HG03432 (cell line): ENCODE measurements around the gene KLF11.
A peak's percentile ranks its signal among the peaks of the same experiment; 100 is the strongest.
"Not testable (repeated sequence)": the region's sequence is repeated elsewhere in the genome, so short reads cannot be mapped to it uniquely, and the experiment has no call there.

Experiments used
- ATAC-seq: cut with Tn5 transposase; IDR thresholded peaks from one replicate; pipeline ENCODE4 v1.9.1; 2021; ENCODE audit warnings: mild to moderate bottlenecking, moderate library complexity; ENCODE audit not compliant: unreplicated experiment

The KLF11 gene

DNA sequence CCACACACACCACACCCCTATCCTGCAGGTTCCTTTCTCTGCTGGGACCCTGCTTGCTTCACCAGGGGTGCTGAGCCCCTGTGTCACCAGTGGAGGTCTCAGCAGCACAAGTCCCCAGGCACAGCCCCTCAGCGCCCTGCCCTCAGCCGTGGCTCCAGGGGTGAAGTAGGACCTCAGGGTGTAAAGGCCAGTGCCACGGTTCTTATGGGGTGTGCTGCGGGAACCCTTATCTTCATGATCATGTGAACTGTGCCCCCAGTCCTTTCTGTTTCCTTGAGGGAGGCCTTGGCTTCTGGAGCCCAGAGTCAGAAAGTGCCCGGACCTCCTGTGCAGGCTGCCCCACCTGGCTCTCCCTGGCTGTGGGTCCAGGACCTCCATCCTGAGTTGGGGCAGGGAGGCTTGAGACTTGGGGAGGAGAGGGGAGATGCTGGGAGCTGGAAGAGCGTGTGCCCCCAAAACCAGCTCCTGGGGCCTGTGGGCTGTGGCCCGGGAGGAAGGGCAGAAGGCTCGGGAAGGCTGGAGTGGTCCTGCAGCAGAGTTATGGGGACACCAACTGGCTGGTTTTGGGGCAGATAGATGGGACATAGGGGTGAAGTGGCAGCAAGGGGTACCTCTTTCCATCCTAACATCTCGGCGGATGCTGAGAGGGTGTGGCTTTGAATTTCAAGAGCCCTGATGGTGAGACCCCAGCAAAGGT is 20.2 kb upstream of the KLF11 start:
- ATAC-seq, result no peak

DNA sequence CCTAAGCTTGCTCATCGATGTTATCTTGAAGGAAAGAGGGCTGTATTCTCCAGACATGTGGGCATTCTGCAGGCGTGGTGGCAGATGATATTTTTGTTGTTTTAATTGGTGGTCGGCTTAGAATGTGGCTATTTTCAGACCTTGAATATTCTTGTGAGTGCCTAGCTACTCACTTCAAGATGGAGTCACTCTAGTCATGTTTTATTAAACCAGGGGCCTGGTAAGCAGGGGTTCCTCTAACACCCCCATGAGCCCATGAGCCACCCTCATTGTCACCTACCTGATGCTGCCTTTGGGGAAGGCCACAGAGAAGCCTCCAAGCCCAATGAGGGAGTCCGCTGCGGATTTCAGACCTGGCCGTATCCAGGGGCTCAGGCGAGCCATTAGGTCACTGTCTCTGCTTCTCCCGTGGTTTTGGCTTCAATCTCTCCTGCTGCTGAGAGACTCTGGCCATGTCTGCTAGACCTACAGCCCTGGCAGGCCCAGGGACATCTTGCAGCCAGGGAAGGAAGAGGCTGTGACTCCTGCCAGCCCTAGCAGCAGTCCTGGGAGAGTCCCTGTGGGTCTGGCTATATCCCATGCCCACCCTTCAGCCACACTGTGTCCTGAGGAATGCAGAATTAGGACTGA is 16.3 kb upstream of the KLF11 start:
- no peak for ATAC-seq

- no peak for ATAC-seq
Observed at GRCh38 chr2:10027660-10028330, 15.6 kb upstream of the KLF11 start.

DNA sequence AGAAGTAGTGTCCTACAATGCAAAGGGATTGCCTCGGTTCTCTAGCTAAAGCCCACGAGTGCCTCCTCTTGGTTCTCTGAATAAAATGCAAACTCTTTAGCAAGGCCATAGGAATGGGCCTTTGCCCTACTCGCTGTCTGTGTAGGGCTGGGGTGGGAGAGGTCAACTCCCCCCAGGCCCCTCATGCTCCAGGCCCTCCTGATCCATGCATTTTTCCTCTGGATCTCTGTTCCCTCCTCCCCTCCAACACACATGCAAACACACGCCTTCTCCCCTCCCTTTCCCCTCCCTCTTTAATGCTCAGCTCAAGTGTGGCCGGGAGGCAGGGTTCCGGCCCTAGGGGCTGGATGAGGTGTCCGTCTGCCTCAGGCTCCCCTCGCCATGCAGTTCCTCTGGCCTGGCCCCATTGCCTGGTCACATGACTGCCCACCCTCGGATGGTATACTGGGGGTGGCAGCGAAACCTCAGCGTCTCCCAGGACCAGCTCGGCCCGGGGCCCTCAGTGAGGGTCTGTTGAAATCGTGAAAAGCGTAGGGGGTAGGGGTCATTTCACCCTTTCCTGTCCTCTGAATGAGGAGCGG is 14.9 kb upstream of the KLF11 start:
- no peak for ATAC-seq

DNA sequence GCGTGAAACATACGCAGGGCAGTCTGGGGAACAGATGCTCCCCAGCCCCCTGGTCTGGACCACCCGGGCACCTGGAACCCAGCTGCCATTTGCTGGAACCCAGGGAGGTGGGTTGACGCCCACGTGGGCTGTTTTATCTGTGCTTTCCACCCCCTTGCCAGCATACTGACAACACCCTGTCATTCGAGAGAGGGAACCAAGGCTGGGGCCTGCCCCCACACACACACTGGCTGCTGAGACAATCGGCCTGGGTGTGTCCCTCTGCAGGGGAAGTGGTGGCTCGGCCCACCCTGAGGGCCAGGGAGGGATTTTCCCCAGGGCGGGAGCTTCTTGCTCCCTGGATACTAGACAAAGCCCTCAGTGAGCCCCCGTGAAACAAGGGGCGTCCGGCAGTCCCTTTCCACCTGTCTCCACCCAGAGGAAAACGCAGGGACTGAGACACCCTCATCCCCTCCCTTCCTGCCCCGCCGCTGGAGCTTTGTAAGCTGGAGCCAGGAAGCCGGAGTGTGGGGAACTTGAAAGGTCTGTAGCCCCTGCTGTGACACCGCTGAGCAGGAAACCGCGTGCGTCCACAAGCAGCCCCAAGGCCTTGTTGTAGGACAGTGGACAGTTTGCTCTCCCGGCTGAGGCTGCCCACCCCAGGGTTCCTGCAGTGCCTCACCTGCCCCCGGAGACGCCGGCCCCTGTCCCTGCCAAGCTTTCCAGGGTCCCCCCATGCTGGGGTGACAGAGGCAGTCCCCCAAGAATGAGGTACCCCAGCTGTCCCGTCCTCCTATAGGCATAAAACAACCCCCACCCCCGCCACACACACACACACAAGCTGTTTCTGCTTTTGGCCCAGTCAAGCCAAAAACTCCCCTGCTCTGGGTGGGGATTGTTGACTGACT is 14.1 kb upstream of the KLF11 start:
- ATAC-seq, result peak; percentile 79

- ATAC-seq, result no peak
Observed at GRCh38 chr2:10029875-10030223, 13.5 kb upstream of the KLF11 start.

DNA sequence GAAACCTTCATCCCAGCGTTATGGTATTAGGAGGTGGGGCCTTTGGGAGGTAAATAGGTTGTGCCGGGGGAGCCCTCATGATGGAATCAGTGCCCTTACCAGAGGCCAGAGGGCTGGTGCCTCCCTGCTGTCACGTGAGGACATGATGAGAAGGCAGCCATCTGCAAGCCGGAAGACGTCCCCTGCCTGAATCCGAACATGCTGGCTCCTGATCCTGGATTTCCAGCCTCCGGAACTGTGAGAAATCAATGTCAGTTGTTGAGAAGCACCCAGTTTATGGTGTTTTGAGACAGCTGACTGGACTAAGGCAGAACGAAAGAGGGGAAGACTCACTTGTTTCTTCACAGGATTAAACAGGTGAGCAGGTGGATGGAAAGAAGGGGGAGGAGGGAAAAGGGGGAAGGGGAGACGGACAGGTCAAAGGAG is 13.0 kb upstream of the KLF11 start:
- ATAC-seq, result no peak

DNA sequence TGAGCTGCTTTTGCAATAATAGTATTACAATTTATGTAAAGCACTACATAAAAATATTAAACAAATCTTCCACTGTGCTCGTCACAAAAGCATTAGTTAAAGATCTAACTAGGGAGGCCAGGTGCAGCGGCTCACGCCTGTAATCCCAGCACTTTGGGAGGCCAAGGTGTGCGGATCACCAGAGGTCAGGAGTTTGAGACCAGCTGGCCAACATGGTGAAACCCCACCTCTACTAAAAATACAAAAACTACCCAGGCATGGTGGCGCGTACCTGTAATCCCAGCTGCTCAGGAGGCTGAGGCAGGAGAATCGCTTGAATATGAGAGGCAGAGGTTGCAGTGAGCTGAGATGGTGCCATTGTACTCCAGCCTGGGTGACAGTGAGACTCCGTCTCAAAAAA is 12.6 kb upstream of the KLF11 start:
- not testable (repeated sequence) for ATAC-seq

DNA sequence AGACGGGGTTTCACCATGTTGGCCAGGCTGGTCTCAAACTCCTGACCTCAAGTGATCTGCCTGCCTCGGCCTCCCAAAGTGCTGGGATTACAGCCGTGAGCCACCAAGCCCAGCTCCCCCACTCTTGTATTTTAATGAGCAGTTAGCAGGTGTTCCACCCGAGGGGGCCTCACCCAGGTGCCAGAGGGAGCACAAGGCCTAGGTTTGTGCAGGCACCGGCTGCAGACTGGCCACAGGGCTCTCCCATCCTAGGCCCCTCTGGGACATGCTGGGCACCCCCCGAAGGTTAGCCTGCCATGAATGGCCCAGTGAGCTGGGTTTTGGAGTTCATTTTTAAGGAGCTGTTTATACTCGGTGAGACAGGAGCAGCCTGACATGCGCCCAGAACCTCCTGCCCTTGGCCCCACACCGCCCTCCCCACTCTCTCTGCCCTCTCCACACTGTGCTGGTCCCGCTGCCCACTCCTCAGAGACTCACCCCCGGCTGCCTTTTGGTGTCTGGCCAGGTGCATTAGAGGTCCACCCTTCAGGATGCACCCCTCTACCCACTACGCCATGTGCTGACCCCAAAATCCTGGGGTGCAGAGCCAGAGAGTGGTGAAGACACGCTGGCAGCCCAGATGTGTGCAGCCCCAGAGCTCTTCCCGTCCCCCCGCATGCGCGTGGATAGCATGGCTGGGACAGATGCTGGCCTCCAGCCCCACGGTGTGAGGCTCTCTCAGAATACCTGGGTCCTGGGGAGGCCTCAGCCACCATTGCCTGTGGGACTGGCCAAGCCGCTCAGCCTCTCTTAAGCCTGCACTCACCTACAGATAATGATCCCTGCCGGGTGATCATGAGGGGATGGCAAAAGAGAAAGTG is 11.2 kb upstream of the KLF11 start:
- no peak for ATAC-seq

- no peak for ATAC-seq
Observed at GRCh38 chr2:10032746-10033105, 10.6 kb upstream of the KLF11 start.

DNA sequence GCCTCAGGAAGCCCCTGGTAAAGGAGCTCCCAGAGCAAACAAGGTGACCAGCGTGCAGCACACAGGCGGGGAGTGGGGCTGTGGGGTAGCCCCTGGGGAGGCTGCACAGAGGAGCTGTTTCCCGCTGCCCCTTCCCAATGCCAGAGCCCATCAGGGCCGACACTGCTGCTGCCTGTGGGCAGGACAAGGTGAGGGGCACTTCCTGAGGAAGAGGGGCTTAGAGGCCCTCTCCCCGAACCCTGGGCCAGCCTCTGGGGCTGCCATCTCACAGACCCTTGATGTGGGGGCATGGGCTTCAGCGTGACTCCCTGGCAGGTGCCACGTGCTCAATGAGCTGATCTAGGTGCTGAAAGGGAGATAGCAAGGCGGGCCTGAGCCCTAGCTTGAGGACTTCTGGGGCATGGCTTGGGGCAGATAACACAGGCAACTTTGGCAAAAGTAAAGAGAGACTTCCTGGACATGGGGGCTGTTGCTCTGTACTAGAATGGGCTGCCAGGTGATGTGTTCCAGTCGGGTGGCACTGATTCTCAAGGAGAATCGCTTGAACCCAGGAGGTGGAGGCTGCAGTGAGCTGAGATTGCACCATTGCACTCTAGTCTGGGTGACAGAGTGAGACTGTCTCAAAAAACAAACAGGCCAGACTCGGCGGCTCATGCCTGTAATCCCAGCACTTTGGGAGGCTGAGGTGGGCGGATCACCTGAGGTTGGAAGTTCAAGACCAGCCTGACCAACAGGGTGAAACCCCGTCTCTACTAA is 9.9 kb upstream of the KLF11 start:
- no peak for ATAC-seq

DNA sequence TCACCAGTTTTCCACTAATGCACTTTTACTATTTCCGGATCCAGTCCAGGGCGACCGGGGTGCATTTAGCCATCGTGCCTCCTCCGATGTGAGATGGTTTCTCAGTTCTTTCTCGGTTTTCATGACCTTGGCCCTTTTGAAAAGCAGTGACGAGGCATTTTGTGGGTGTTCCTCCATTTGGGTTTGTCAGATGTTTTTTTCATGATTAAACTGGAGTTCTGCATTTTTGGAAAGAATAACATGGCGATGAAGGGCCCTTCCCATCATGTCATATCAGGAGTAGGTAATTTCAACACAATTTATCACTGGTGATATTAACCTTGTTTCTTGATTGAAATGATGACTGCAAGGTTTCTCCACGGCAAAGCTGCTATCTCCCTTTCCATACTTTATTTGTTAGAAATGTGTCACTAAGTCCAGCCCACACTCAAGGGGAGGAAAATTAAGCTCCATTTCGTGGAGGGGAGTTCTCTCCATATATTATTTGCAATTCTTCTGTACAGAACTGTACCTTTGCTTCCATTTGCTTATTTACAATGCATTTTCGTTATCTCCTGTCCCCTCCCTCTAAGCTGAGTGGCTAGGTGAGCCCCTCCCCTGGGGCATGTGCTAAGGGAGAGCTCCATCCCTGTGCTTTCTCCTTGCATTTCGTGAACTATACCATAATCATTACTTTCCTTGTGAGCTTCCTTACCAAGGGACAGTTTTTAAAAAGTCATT is 8.9 kb upstream of the KLF11 start:
- ATAC-seq, result no peak

DNA sequence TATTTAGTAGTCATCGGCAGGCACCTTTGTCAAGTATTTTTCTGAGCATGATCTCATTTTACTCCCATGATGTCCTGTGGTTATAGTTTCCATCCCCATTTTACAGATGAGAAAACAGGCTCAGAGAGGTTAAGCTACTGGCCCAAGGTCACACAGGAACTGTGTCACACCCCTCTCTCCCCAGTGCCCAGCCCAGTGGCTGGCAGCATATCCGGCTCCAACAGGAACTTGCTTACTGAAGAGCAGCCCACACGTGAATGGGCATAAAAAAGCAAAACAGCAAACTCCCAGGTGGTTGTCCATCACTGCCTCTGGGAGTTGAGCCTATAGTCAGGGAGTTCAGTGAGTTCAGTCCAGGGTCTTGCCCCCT is 8.3 kb upstream of the KLF11 start:
- no peak for ATAC-seq

GRCh38 chr2:10035633-10036032 is 7.7 kb upstream of the KLF11 start:
- peak; percentile 4 for ATAC-seq

GRCh38 chr2:10036095-10036884 is 7.1 kb upstream of the KLF11 start:
- ATAC-seq, result peak; percentile 75

GRCh38 chr2:10038123-10038522 is 5.2 kb upstream of the KLF11 start:
- no peak for ATAC-seq

DNA sequence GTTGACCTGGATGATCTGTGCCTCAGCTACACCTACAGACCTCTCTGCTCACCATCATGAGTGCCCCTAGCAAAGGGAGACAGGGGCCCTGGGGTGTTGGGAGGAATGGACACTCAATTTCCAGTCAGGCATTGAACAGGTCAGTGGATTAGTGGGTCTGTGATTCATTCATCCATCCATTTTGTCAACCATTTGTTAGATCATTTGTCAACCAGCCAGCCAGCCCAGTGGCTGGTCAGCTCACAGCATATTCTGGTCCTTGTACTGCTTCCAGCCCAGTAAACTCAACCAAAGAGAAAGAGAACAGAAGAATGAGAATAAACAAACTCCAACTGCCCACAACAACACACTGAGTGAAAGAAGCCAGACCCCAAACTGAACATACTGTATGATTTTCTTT is 4.6 kb upstream of the KLF11 start:
- ATAC-seq, result no peak
